ENCODE measurements around the gene DNAJC3.
"Not testable (repeated sequence)": the region's sequence is repeated elsewhere in the genome, so short reads cannot be mapped to it uniquely, and the experiment has no call there.

Gene DNAJC3

GRCh38 chr13:95708391-95708774 lies 31.4 kb downstream of the DNAJC3 start:
- Histone ChIP-seq H3K79me2 (ENCODE audit: insufficient read depth, low read length) (peaks cover 49% of the 10 kb centered on the region), H4K20me1 (ENCODE audit: low read depth, low read length) (peaks cover 5% of the 10 kb centered on the region; the same call in 1 of the 2 replicates), H3K9me2 (replicated peaks; ENCODE audit: insufficient read depth, low read length) (no peaks in the 10 kb centered on the region), H2AFZ (ENCODE audit: low read depth, low read length, severe bottlenecking) (no peak overlapping the region), H3K36me3 (ENCODE audit: low read length) (peaks cover 9% of the 10 kb centered on the region; the same call in 1 of the 2 replicates), H3K9me3 (ENCODE audit: insufficient read depth, low read length) (no peaks in the 10 kb centered on the region), H3K27ac (ENCODE audit: low read depth, low read length) (no peak overlapping the region), H3K27me3 (ENCODE audit: low read length) (no peaks in the 10 kb centered on the region), H3F3A (ENCODE audit: insufficient read depth) (no peaks in the 10 kb centered on the region), H3K9ac (ENCODE audit: low read length) (no peak overlapping the region), H3K4me3 (ENCODE audit: insufficient read depth, low read length, poor library complexity, severe bottlenecking) (no peak overlapping the region), H3K4me2 (ENCODE audit: low read depth, low read length, poor library complexity, severe bottlenecking) (no peak overlapping the region)
- TF ChIP-seq EZH2phosphoT487 (conservative IDR thresholded peaks at IDR 0.05; ENCODE audit: low read length), result no peak
- TF ChIP-seq, protein P1, sequence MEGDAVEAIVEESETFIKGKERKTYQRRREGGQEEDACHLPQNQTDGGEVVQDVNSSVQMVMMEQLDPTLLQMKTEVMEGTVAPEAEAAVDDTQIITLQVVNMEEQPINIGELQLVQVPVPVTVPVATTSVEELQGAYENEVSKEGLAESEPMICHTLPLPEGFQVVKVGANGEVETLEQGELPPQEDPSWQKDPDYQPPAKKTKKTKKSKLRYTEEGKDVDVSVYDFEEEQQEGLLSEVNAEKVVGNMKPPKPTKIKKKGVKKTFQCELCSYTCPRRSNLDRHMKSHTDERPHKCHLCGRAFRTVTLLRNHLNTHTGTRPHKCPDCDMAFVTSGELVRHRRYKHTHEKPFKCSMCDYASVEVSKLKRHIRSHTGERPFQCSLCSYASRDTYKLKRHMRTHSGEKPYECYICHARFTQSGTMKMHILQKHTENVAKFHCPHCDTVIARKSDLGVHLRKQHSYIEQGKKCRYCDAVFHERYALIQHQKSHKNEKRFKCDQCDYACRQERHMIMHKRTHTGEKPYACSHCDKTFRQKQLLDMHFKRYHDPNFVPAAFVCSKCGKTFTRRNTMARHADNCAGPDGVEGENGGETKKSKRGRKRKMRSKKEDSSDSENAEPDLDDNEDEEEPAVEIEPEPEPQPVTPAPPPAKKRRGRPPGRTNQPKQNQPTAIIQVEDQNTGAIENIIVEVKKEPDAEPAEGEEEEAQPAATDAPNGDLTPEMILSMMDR (IDR thresholded peaks at IDR 0.05; ENCODE audit: insufficient read depth, low read length, poor library complexity, severe bottlenecking), result no peak

DNA sequence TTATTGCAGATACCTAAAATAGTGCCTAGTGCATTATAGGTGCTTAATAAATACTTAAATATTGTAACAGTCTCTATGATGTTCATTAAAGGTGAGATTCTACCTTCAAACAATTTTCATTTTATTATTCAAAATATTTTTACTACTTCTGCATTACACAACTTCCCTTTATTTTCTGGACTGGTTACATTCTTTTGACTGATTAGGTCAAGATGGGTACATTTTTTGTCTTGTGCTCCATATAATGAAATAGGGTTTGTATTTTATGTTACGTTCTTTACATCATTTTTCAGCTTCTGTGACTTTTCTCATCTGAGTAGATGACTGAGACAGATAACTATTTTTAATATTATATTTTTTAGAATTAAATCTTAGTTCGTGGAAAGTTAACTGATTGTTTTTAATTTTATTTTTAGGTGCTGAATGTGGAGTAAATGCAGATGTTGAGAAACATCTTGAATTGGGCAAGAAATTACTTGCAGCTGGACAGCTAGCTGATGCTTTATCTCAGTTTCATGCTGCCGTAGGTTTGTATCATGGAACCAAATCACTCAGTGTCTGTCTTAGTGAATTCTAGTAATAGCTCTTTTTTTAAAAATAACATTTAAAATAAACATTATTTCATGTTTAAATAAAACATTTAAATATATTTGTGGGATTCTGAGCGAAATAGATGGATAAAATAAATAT lies 32.0 kb downstream of the DNAJC3 start:
- no peak overlapping the region for H3K4me2 ChIP-seq (ENCODE audit: low read depth, low read length, poor library complexity, severe bottlenecking)
- H3K36me3 ChIP-seq (ENCODE audit: low read length), result peaks cover 9% of the 10 kb centered on the region; the same call in 1 of the 2 replicates
- no peaks in the 10 kb centered on the region for H3K9me3 ChIP-seq (ENCODE audit: insufficient read depth, low read length)
- H3K79me2 ChIP-seq (ENCODE audit: insufficient read depth, low read length), result peaks cover 43% of the 10 kb centered on the region
- no peaks in the 10 kb centered on the region for H3K27me3 ChIP-seq (ENCODE audit: low read length)
- no peaks in the 10 kb centered on the region for H3F3A ChIP-seq (ENCODE audit: insufficient read depth)
- TF ChIP-seq, protein P1 (IDR thresholded peaks at IDR 0.05; ENCODE audit: insufficient read depth, low read length, poor library complexity, severe bottlenecking), result no peak
- no peak for TF ChIP-seq EZH2phosphoT487 (conservative IDR thresholded peaks at IDR 0.05; ENCODE audit: low read length)
- H3K9ac ChIP-seq (ENCODE audit: low read length), result no peak overlapping the region
- H3K27ac ChIP-seq (ENCODE audit: low read depth, low read length), result no peak overlapping the region
- H4K20me1 ChIP-seq (ENCODE audit: low read depth, low read length), result peaks cover 5% of the 10 kb centered on the region; the same call in 1 of the 2 replicates
- H2AFZ ChIP-seq (ENCODE audit: low read depth, low read length, severe bottlenecking), result no peak overlapping the region
- no peak overlapping the region for H3K4me3 ChIP-seq (ENCODE audit: insufficient read depth, low read length, poor library complexity, severe bottlenecking)
- no peaks in the 10 kb centered on the region for H3K9me2 ChIP-seq (replicated peaks; ENCODE audit: insufficient read depth, low read length)

- H3K36me3 ChIP-seq (ENCODE audit: low read length), result peaks cover 9% of the 10 kb centered on the region; the same call in 1 of the 2 replicates
- H3K9me2 ChIP-seq (replicated peaks; ENCODE audit: insufficient read depth, low read length), result no peaks in the 10 kb centered on the region
- H3K79me2 ChIP-seq (ENCODE audit: insufficient read depth, low read length), result peaks cover 30% of the 10 kb centered on the region
- H3F3A ChIP-seq (ENCODE audit: insufficient read depth), result no peaks in the 10 kb centered on the region
- H3K9ac ChIP-seq (ENCODE audit: low read length), result no peak overlapping the region
- no peak overlapping the region for H3K27ac ChIP-seq (ENCODE audit: low read depth, low read length)
- H3K9me3 ChIP-seq (ENCODE audit: insufficient read depth, low read length), result no peaks in the 10 kb centered on the region
- TF ChIP-seq EZH2phosphoT487 (conservative IDR thresholded peaks at IDR 0.05; ENCODE audit: low read length), result no peak
- TF ChIP-seq, protein P1 (IDR thresholded peaks at IDR 0.05; ENCODE audit: insufficient read depth, low read length, poor library complexity, severe bottlenecking), result no peak
- H3K27me3 ChIP-seq (ENCODE audit: low read length), result no peaks in the 10 kb centered on the region
- no peak overlapping the region for H3K4me3 ChIP-seq (ENCODE audit: insufficient read depth, low read length, poor library complexity, severe bottlenecking)
- no peak overlapping the region for H2AFZ ChIP-seq (ENCODE audit: low read depth, low read length, severe bottlenecking)
- peaks cover 5% of the 10 kb centered on the region; the same call in 1 of the 2 replicates for H4K20me1 ChIP-seq (ENCODE audit: low read depth, low read length)
- H3K4me2 ChIP-seq (ENCODE audit: low read depth, low read length, poor library complexity, severe bottlenecking), result no peak overlapping the region
Measured at GRCh38 chr13:95710313-95710712, 33.4 kb downstream of the DNAJC3 start.

DNA sequence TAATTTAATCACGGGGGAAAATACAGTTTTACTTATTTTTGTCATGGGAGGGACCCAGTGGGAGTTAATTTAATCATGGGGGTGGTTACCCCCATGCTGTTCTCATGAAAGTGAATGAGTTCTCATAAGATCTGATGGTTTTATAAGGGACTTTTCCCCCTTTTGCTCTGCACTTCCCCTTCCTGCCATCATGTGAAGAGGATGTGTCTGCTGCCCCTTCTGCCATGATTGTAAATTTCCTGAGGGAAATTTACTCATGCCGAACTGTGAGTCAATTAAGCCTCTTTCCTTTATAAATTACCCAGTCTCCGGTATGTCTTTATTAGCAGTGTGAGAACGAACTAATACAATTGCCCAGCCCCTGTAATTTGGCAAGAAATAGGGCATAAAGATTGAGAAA lies 35.9 kb downstream of the DNAJC3 start:
- H3K4me3 ChIP-seq (ENCODE audit: insufficient read depth, low read length, poor library complexity, severe bottlenecking); H3K27me3 ChIP-seq (ENCODE audit: low read length); H3K4me2 ChIP-seq (ENCODE audit: low read depth, low read length, poor library complexity, severe bottlenecking); H3K79me2 ChIP-seq (ENCODE audit: insufficient read depth, low read length); H3F3A ChIP-seq (ENCODE audit: insufficient read depth); H3K9ac ChIP-seq (ENCODE audit: low read length); H3K36me3 ChIP-seq (ENCODE audit: low read length); H3K9me2 ChIP-seq (replicated peaks; ENCODE audit: insufficient read depth, low read length); H2AFZ ChIP-seq (ENCODE audit: low read depth, low read length, severe bottlenecking); H4K20me1 ChIP-seq (ENCODE audit: low read depth, low read length); H3K9me3 ChIP-seq (ENCODE audit: insufficient read depth, low read length); H3K27ac ChIP-seq (ENCODE audit: low read depth, low read length): not testable (repeated sequence)
